ENCODE measurements around the gene CRHR1. TPM values are rescaled to one million over a fixed set of nuclear protein-coding genes. Genes with fewer than 3 reads are reported as not detected.

The CRHR1 gene
- total RNA-seq, 2 donors from 2014 or later, result 1.4 to 2.1 TPM

DNA sequence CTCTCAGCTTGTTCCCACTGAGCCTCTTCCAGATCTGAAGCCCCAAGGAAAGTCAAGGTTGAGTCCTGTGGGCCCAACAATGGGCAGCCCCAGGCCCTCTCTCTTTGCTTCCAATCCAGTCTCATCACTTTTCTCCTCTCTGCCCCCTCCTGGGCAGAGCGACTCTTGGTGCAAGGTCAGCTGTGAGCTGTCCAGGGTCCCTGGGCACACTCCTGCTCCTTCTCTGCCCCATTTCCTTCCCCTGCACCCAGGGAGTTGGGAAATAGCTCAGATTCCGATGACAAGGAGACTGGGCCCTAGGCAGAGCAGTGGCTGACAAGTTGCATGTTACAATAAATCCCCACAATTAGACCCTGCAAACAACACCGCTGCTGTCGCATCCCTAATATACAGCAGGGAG lies 16.1 kb upstream of the CRHR1 start:
- 37% methylated on average over 4 of the region's 4 CpGs for WGBS
- Histone ChIP-seq H3K27me3 (replicated peaks; ENCODE audit: insufficient read depth) (no peaks in the 10 kb centered on the region), H3K9me3 (no peaks in the 10 kb centered on the region), H3K36me3 (no peaks in the 10 kb centered on the region), H3K4me1 (replicated peaks) (no peaks in the 10 kb centered on the region), H3K4me3 (no peak overlapping the region), H3K27ac (no peak overlapping the region)
- intact Hi-C loops (cut with DNase I), result no loop called here
- no peak for TF ChIP-seq POLR2AphosphoS5 (IDR thresholded peaks at IDR 0.05)
- TF ChIP-seq POLR2A (IDR thresholded peaks at IDR 0.05), result no peak
- TF ChIP-seq, protein P1, sequence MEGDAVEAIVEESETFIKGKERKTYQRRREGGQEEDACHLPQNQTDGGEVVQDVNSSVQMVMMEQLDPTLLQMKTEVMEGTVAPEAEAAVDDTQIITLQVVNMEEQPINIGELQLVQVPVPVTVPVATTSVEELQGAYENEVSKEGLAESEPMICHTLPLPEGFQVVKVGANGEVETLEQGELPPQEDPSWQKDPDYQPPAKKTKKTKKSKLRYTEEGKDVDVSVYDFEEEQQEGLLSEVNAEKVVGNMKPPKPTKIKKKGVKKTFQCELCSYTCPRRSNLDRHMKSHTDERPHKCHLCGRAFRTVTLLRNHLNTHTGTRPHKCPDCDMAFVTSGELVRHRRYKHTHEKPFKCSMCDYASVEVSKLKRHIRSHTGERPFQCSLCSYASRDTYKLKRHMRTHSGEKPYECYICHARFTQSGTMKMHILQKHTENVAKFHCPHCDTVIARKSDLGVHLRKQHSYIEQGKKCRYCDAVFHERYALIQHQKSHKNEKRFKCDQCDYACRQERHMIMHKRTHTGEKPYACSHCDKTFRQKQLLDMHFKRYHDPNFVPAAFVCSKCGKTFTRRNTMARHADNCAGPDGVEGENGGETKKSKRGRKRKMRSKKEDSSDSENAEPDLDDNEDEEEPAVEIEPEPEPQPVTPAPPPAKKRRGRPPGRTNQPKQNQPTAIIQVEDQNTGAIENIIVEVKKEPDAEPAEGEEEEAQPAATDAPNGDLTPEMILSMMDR (IDR thresholded peaks at IDR 0.05), result no peak
- no peak for DNase-seq (ENCODE audit: low spot score)

DNA sequence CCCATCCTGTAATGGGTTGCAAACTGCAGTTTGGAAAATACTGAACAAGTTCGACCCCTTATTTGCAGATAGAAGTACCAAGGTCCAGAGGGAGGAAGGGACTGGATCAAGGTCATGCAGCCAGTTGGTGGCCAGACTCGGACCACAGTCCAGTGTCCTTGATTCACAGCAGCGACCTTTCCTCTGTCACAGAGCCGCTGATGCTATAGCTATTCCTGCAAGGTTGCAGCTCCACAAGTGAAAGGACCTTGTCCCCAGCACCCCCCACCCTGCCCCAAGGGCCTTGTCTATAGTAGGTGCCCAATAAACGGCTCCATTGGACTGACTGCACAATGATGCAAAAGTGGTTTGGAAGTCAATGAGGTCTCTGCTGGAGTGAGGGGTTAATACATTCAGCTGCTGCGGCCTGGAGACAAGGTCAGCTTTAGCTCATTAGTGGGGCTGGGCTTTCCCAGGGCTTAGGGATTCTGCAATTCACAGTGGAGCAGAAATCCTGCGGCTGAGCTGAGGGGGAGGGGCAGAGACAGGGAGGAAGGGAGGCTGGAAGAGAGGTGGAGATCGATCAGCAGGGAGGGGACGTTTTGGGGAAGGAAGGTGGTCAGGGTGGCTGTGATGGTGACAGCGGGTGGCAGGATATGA lies 13.4 kb upstream of the CRHR1 start:
- no peaks in the 10 kb centered on the region for H3K27me3 ChIP-seq (replicated peaks; ENCODE audit: insufficient read depth)

DNA sequence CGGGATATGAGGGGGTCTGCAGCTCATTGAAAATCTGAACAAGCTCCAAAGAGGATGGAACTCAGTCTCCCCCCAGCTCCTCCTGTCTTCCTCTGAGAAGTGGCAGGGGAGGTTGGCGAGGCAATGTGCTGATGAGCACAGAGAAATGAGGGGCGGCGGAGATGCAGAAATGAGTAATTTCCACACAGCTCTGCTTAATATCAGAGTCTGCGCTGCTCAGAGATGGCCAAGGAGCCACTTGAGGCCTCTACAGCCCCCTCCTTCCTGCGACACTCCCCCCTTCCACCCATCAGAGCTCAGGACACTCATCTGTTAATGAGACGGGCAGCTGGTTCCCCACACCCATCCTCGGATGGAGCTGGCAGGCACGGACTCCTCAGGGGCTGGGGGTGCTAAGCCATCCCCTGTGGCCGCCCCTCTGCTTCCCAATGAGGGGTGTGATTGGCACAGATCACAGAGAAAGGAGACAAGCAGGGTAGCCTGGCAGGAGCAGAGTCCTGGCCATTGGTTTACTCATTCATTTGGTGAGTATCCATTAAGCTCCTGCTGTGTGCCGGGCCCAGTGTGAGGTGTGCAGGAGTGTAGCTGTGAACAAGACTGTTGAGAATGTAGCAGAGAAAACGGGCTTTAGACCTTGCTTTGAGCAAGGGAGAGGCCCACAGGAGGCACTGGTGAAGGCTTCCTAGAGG lies 12.7 kb upstream of the CRHR1 start:
- no peaks in the 10 kb centered on the region for H3K27me3 ChIP-seq (replicated peaks; ENCODE audit: insufficient read depth)

More for the DNA sequence above, 13.4 kb upstream of the CRHR1 start:
- intact Hi-C loops (cut with DNase I), result no loop called here
- Histone ChIP-seq H3K9me3 (no peaks in the 10 kb centered on the region), H3K4me3 (no peak overlapping the region), H3K4me1 (replicated peaks) (no peaks in the 10 kb centered on the region), H3K36me3 (no peaks in the 10 kb centered on the region), H3K27ac (no peak overlapping the region)
- WGBS, result 48% methylated on average over 10 of the region's 10 CpGs
- TF ChIP-seq, protein P1 (IDR thresholded peaks at IDR 0.05), result no peak
- no peak for TF ChIP-seq POLR2A (IDR thresholded peaks at IDR 0.05)
- no peak for TF ChIP-seq POLR2AphosphoS5 (IDR thresholded peaks at IDR 0.05)
- DNase-seq (ENCODE audit: low spot score), result no peak

DNA sequence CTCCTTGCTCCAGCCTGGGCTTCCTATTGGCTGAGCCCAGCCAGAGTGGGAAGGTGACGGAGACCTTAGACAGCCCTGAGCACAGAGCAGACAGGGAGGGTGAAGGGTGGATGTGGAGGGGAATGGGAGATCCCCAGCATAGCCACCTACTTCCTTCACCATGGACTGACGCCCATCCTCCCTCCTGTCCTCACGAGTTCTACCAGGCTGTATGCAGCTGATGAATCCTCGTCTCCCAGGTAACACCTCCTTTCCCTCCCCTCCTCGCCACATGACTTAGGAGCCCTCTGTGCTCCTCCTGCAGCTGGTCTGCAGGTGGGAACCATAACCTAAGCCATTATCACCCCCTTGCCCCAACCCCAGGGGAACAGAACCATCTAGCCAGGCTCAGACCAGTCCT lies 9.0 kb upstream of the CRHR1 start:
- Histone ChIP-seq H3K36me3 (no peaks in the 10 kb centered on the region), H3K27me3 (replicated peaks; ENCODE audit: insufficient read depth) (no peaks in the 10 kb centered on the region), H3K4me3 (no peak overlapping the region), H3K27ac (no peak overlapping the region), H3K4me1 (replicated peaks) (no peaks in the 10 kb centered on the region), H3K9me3 (no peaks in the 10 kb centered on the region)
- intact Hi-C loops (cut with DNase I), result no loop called here
- TF ChIP-seq POLR2AphosphoS5 (IDR thresholded peaks at IDR 0.05) (no peak), POLR2A (IDR thresholded peaks at IDR 0.05) (no peak)
- TF ChIP-seq, protein P1 (IDR thresholded peaks at IDR 0.05), result no peak
- DNase-seq (ENCODE audit: low spot score), result no peak
- WGBS, result 47% methylated on average over 5 of the region's 5 CpGs

More for the DNA sequence above, 12.7 kb upstream of the CRHR1 start:
- no peaks in the 10 kb centered on the region for H3K9me3 ChIP-seq
- H3K36me3 ChIP-seq, result no peaks in the 10 kb centered on the region
- WGBS, result 53% methylated on average over 12 of the region's 12 CpGs
- no peak overlapping the region for H3K27ac ChIP-seq
- intact Hi-C loops (cut with DNase I), result no loop called here
- no peak for DNase-seq (ENCODE audit: low spot score)
- no peaks in the 10 kb centered on the region for H3K4me1 ChIP-seq (replicated peaks)
- TF ChIP-seq POLR2AphosphoS5 (IDR thresholded peaks at IDR 0.05) (no peak), POLR2A (IDR thresholded peaks at IDR 0.05) (no peak)
- TF ChIP-seq, protein P1 (IDR thresholded peaks at IDR 0.05), result no peak
- no peak overlapping the region for H3K4me3 ChIP-seq

DNA sequence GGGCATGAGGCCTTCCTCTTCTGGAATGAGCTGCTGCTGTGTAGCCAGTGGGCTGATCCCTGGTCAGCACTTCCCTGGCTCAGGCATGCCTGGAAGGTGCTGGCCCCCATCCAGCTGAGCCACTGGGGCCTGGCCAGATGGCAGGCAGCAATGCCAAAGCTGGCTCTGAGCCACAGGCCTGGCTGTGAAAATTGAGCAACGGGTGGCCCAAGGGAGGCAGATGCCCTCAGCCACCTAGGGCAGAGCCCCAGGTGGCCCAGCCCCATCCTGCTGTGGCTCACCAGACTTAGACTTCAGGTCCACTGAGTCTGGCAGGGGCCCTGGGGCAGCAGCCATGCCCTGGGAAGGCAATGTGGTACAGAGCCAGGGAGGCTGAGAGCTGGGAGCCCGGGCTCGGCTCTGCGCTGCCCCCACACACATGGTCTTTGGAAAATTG lies 8.5 kb upstream of the CRHR1 start:
- no peaks in the 10 kb centered on the region for H3K36me3 ChIP-seq
- intact Hi-C loops (cut with DNase I), result no loop called here
- 48% methylated on average over 4 of the region's 4 CpGs for WGBS
- no peak overlapping the region for H3K4me3 ChIP-seq
- TF ChIP-seq, protein P1 (IDR thresholded peaks at IDR 0.05), result no peak
- TF ChIP-seq POLR2A (IDR thresholded peaks at IDR 0.05) (no peak), POLR2AphosphoS5 (IDR thresholded peaks at IDR 0.05) (no peak)
- H3K27ac ChIP-seq, result no peak overlapping the region
- DNase-seq (ENCODE audit: low spot score), result peak; percentile 55
- no peaks in the 10 kb centered on the region for H3K27me3 ChIP-seq (replicated peaks; ENCODE audit: insufficient read depth)
- no peaks in the 10 kb centered on the region for H3K9me3 ChIP-seq
- no peaks in the 10 kb centered on the region for H3K4me1 ChIP-seq (replicated peaks)
